D721Med (cell line): Measurements from ENCODE around the gene HMGN3.

Experiments used
- DNase-seq: peaks from one replicate; pipeline ENCODE4 v3.0.0; 2011; ENCODE audit warnings: low spot score; ENCODE audit not compliant: insufficient read length
- FAIRE-seq: peaks from 2 replicates; lab custom pipeline; 2011; peaks lifted over from hg19 to GRCh38; lab: Jason Lieb, UNC
- TF ChIP-seq, protein P1 (sequence below): IDR thresholded peaks from 2 replicates; pipeline ENCODE4 v1.5.1; 2012; ENCODE audit warnings: mild to moderate bottlenecking, control low read depth; ENCODE audit not compliant: insufficient read depth; ENCODE audit errors: missing control alignments

Gene HMGN3

DNA sequence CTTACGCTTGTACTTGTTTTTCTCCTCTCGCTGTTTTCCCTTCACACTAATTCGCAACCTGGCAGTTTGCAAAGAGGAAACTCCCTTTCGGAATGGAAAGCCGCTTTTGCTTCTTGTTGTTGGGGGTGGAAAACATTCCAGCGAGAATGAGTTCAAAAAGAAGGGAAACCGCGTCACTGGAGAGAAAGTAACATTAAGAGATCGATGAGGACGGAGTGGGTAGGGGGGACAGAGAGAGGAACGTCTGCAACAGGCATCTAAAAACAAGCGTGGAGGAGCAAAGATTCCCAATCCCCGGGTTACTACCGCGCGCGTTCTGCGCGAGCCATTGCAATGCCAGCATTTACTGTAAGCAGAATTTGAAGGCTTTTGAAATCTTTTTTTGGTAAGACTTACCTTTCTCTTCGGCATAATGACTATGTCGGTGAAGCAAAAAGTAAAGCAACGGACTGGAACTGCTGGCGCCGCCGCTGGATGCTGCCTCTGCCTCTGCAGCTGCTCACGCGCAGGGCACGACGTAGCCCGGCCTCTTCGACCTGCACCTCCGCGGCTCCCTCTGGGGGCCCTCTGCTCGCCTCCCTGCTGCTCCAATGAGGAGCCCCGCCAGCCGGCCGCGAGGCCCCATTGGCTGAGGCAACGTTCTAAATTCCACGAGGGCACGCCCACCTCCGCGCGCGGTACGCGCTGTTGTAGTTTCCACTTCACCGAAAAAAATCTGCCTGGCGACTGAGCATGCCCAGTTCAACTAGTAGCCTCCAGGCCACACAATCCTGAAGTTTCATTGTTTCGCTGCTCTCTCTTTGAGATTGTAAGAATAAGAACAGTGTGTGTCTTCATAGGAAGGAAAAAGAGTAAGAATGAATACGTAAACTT is at the start of gene HMGN3:
Gene HMGN3, minus strand, starts transcription at position 533 of the 873 bp plus-strand sequence.
- TF ChIP-seq, protein P1, sequence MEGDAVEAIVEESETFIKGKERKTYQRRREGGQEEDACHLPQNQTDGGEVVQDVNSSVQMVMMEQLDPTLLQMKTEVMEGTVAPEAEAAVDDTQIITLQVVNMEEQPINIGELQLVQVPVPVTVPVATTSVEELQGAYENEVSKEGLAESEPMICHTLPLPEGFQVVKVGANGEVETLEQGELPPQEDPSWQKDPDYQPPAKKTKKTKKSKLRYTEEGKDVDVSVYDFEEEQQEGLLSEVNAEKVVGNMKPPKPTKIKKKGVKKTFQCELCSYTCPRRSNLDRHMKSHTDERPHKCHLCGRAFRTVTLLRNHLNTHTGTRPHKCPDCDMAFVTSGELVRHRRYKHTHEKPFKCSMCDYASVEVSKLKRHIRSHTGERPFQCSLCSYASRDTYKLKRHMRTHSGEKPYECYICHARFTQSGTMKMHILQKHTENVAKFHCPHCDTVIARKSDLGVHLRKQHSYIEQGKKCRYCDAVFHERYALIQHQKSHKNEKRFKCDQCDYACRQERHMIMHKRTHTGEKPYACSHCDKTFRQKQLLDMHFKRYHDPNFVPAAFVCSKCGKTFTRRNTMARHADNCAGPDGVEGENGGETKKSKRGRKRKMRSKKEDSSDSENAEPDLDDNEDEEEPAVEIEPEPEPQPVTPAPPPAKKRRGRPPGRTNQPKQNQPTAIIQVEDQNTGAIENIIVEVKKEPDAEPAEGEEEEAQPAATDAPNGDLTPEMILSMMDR, result no peak
- peak; percentile 26 for DNase-seq
- FAIRE-seq, result no peak

DNA sequence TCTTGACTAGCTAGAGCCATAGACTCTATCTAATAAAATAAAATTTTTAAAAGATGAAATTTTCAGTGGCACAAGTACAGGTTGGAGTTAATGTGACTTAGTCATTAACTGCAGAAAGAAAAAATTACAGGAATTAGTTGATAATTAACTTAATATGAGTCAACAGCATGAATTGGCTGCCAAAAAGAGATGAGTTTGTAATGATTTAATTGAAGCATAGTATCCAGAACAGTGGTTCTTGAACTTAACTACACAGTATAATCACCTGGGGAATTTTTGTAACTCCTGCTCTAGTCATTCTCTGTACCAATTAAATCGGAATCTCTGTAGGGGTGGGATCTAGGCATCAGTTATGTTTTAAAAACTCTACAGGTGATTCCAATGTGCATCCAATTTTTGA is 46.3 kb upstream of the HMGN3 start:
- DNase-seq (no peak), FAIRE-seq (no peak)
- TF ChIP-seq, protein P1, result no peak

DNA sequence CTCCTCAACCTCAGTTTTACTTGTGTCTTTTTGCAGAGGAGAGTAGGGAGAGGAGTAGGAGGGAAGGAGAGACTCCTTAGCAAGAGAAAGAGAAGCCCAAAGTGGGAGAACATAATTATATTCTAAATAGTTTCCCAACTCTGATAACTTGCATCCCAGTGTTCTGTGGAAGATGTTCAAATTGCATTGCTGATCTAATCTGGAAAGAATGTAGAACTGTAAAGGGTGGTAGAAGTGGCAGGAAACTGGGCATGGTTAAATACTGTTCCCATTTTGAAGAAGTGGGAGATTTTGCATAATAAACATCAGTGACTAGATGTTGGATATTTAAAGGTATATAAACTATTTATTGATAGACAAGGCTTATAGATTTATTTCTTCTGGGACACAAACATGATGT is 42.6 kb upstream of the HMGN3 start:
- FAIRE-seq (no peak), DNase-seq (no peak)

DNA sequence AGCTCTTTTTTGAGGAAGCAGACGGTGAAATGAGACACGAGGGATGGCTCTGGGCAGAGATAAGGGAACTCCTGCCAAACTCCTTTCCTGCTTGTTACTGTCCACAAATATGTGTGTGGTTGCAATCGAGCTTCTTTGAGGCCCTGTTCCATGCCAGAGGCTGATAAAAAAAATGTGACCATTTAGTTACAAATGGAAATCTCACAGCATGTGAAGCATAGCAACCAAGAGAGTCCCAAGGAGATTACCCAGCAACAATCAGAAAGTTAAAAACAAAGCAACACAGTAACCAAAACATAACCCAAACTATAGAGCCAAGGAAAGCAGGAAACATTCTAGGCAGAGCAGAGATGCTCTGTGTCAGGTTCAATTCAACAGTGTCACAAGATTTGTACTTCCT is 35.4 kb upstream of the HMGN3 start:
- no peak for DNase-seq
- TF ChIP-seq, protein P1, result no peak
- FAIRE-seq, result no peak

More for the DNA sequence above, 42.6 kb upstream of the HMGN3 start:
- TF ChIP-seq, protein P1, result no peak

DNA sequence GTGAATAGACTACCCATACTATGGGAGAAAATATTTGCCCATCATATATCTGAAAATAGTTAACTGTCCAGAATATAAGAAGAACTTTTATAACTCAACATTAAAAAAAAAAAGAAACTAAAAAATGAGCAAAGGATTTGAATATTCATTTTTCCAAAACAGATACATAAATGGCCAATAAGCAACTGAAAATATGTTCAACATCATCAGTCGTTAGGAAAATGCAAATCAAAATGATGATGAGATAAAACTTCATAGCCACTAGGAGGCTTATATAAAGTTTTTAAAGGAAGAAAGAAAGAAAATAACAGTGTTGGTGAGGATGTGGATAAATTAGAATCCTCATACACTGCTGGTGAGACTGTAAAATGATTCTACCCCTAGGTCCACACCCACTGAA is 32.6 kb upstream of the HMGN3 start:
- DNase-seq (no peak), FAIRE-seq (no peak)
- TF ChIP-seq, protein P1, result no peak

DNA sequence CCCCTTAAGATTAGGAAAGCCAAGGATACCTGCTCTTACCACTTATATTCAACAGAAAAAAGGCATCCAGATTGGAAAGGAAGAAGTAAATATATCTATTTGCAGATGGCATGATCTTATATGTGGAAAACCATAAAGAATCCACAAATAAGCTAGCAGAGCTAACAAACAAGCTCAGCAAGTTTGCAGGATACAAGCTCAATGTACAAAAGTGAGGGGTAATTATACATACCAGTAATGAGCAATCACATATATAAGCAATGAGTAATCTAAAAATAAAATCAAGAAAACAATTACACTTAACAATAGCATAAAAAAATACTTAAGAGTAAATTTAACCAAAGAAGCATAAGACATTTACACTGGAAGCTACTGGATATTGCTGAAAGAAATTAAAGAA is 31.6 kb upstream of the HMGN3 start:
- DNase-seq (no peak), FAIRE-seq (no peak)
- TF ChIP-seq, protein P1, result no peak

DNA sequence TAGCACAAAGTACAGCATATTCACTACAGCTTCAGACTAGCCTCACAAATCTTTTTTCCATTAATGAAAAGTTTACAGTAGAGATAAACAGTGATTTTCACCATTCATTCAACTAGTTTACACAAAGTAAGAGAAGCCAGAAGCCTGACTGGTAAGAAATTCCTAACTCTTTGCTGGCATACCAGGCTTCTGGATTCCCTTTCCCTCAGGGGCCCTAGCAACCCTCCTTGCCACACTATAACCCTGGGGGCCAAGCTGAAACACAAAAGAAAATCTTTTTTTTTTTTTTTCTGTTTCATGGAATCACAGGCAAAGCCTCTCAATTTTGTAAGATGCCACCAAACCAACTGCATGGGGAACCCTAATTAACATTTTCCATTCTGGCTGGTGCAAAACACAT is 28.9 kb upstream of the HMGN3 start:
- TF ChIP-seq, protein P1, result no peak
- DNase-seq, result no peak
- FAIRE-seq, result no peak
